MCF 10A (cell line): ENCODE results near the gene CLIC1. TPM values are rescaled to one million over a fixed set of nuclear protein-coding genes. Genes with fewer than 3 reads are reported as not detected.
A peak's percentile ranks its signal among the peaks of the same experiment; 100 is the strongest.

ENCODE experiments used
- BruUV-seq: library from RNA; stranded (reverse); fragments of 400-500 nt; replicated peaks from 2 replicates; lab custom pipeline; 2021; lab: Mats Ljungman, UMichigan
- CTCF ChIA-PET: fragments of 300-600 bp; sonication (Branson Sonifier 250); formaldehyde crosslinking; extraction: SDS; loops from one replicate; lab custom pipeline; 2021; ENCODE audit warnings: antibody characterized with exemption, inconsistent platforms; lab: Yijun Ruan, JAX
- POLR2A ChIA-PET: fragments of 300-600, 350-650 bp; sonication (Branson Sonifier 250); formaldehyde crosslinking; extraction: SDS; loops from one replicate; lab custom pipeline; 2020; ENCODE audit warnings: antibody characterized with exemption, inconsistent platforms; lab: Yijun Ruan, JAX
- DNase-seq: peaks from one replicate; pipeline ENCODE4 v3.0.0-alpha.2; 2018; ENCODE audit not compliant: unreplicated experiment
- H3K27ac Mint-ChIP-seq: one replicate; pipeline ENCODE4 v1.8.0; 2022; ENCODE audit warnings: mild to moderate bottlenecking, low read depth, mixed read lengths; ENCODE audit not compliant: unreplicated experiment
- H3K27me3 Mint-ChIP-seq: one replicate; pipeline ENCODE4 v1.8.0; 2022; ENCODE audit warnings: mixed read lengths; ENCODE audit not compliant: insufficient read depth, unreplicated experiment
- H3K36me3 Mint-ChIP-seq: one replicate; pipeline ENCODE4 v1.8.0; 2022; ENCODE audit warnings: mild to moderate bottlenecking, moderate library complexity, mixed read lengths; ENCODE audit not compliant: insufficient read depth, unreplicated experiment
- H3K4me1 Mint-ChIP-seq: one replicate; pipeline ENCODE4 v1.8.0; 2022; ENCODE audit warnings: mixed read lengths; ENCODE audit not compliant: insufficient read depth, unreplicated experiment
- H3K4me3 Mint-ChIP-seq: one replicate; pipeline ENCODE4 v1.8.0; 2022; ENCODE audit warnings: mild to moderate bottlenecking, moderate library complexity, mixed read lengths; ENCODE audit not compliant: unreplicated experiment
- H3K9me3 Mint-ChIP-seq: one replicate; pipeline ENCODE4 v1.8.0; 2022; ENCODE audit warnings: mixed read lengths; ENCODE audit not compliant: unreplicated experiment
- intact Hi-C: fragments of 100-400 bp; cut with micrococcal nuclease; formaldehyde crosslinking; loops from 2 replicates; pipeline ENCODE4 v1.14.1; 2022
- total RNA-seq: library from RNA; stranded (reverse); gene quantifications from 2 replicates; pipeline ENCODE4 v1.2.3, GENCODE V29; 2022
- TF ChIP-seq, protein P1 (sequence below): fragments of 200-600 bp; IDR thresholded peaks from one replicate; pipeline ENCODE4 v1.8.0; 2022; ENCODE audit warnings: antibody characterized with exemption, mild to moderate bottlenecking; ENCODE audit not compliant: unreplicated experiment

The CLIC1 gene
- total RNA-seq, 1 experiment from 2014 or later = 511 TPM

DNA sequence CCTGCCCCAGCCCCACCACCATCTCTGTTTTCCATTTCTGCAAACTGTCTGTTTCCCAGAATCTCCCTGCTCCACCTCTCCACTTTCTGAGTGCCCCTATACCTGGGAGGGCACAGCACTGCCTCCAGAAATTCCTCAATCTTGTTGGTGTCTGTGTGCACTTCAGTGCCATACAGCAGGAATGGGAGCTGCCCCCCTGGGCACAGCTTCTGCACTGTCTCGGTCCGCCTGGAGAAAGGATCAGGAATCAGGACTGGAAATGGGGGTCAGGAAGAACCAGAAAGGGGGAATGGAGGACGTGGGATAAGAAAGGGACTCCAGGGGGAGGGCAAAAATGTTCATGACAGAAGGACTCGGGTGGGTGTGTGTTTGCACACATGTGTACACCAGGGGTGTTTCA, 2.6 kb downstream of the CLIC1 start:
- ChIA-PET CTCF (interaction anchor here (0.6 to 1.0 kb wide), 3 partner anchors 36 to 99 kb away, joined by 3 to 4 read pairs (median 4); no protein-coding TSS in a partner anchor), POLR2A (interaction anchor here (0.6 to 11.8 kb wide), 6 partner anchors 13 to 98 kb away, joined by 3 to 95 read pairs (median 8); partner anchors contain the start of genes ABHD16A, BAG6 and HSPA1B)
- H3K27ac Mint-ChIP-seq = peak overlapping the region; percentile 81
- intact Hi-C loops = no loop called here
- no peaks in the 10 kb centered on the region for H3K27me3 Mint-ChIP-seq
- no peaks in the 10 kb centered on the region for H3K9me3 Mint-ChIP-seq
- peaks cover 28% of the 10 kb centered on the region for H3K4me1 Mint-ChIP-seq
- BruUV-seq = no TSS peak
- TF ChIP-seq, protein P1, sequence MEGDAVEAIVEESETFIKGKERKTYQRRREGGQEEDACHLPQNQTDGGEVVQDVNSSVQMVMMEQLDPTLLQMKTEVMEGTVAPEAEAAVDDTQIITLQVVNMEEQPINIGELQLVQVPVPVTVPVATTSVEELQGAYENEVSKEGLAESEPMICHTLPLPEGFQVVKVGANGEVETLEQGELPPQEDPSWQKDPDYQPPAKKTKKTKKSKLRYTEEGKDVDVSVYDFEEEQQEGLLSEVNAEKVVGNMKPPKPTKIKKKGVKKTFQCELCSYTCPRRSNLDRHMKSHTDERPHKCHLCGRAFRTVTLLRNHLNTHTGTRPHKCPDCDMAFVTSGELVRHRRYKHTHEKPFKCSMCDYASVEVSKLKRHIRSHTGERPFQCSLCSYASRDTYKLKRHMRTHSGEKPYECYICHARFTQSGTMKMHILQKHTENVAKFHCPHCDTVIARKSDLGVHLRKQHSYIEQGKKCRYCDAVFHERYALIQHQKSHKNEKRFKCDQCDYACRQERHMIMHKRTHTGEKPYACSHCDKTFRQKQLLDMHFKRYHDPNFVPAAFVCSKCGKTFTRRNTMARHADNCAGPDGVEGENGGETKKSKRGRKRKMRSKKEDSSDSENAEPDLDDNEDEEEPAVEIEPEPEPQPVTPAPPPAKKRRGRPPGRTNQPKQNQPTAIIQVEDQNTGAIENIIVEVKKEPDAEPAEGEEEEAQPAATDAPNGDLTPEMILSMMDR = no peak
- DNase-seq = no peak
- peak overlapping the region; percentile 95 for H3K4me3 Mint-ChIP-seq
- peaks cover 43% of the 10 kb centered on the region for H3K36me3 Mint-ChIP-seq

DNA sequence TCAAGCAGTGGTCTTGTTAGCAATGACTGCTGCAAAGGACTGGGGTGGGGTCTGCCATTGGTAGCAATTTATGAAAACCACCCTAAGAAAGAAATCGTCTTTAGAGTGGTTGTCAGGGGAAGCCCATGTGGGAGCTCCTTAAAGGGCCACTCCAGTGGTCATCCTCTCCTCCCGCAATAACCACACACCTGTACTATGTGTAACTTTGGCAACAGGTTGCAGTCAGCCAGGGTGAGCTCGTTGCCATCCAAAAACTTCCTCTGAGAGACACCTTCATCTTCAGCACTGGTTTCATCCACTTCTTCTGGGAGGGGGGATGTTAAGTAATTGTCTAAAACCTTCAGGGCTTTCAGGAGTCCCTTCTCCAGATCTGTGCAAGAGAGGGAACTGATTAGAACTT, 4.3 kb downstream of the CLIC1 start:
- intact Hi-C loops = no loop called here
- TF ChIP-seq, protein P1 = no peak
- H3K4me1 Mint-ChIP-seq = peaks cover 13% of the 10 kb centered on the region
- ChIA-PET POLR2A (interaction anchor here (0.6 to 11.8 kb wide), 11 partner anchors 8 to 99 kb away, joined by 3 to 95 read pairs (median 5); partner anchors contain the start of genes ABHD16A, HSPA1A, HSPA1B and HSPA1L), CTCF (interaction anchor here (0.6 to 2.6 kb wide), 4 partner anchors 20 to 60 kb away, joined by 3 to 19 read pairs (median 4); no protein-coding TSS in a partner anchor)
- H3K36me3 Mint-ChIP-seq = peaks cover 43% of the 10 kb centered on the region
- no TSS peak for BruUV-seq
- H3K27me3 Mint-ChIP-seq = no peaks in the 10 kb centered on the region
- no peak overlapping the region for H3K4me3 Mint-ChIP-seq
- H3K9me3 Mint-ChIP-seq = no peaks in the 10 kb centered on the region
- DNase-seq = no peak
- H3K27ac Mint-ChIP-seq = no peak overlapping the region

DNA sequence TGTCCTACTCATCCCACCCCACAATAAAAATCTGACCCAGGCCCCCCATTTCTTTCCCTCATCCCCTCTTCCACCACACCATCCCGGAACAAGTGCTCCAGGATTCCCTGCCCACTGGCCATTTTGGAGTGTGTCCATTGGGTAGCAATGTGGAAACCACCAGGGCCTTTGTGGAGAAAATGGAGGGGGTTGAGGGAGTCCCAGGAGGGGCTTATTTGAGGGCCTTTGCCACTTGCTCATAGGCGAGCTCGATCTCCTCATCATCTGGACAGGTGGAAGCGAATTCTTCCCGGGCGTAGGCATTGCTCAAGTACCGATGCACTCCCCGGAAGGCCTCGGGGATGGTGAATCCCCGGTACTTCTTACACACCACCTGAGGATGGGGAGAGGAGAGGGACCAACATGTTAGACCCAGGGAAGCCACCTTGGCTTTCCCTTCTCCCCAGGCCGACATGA, 5.7 kb downstream of the CLIC1 start:
- POLR2A ChIA-PET = interaction anchor here (0.5 to 11.8 kb wide), 12 partner anchors 9 to 137 kb away, joined by 4 to 95 read pairs (median 12); partner anchors contain the start of genes ABHD16A, GPANK1, HSPA1A and HSPA1B
- peaks cover 43% of the 10 kb centered on the region for H3K36me3 Mint-ChIP-seq
- H3K27ac Mint-ChIP-seq = peak overlapping the region; percentile 49
- H3K4me3 Mint-ChIP-seq = peak overlapping the region; percentile 92
- TF ChIP-seq, protein P1 = no peak
- intact Hi-C loops = no loop called here
- H3K9me3 Mint-ChIP-seq = no peaks in the 10 kb centered on the region
- CTCF ChIA-PET = interaction anchor here (0.6 to 2.6 kb wide), 8 partner anchors 10 to 243 kb away, joined by 3 to 19 read pairs (median 4); partner anchors contain the start of genes LSM2, MSH5 and VARS1
- peaks cover 7% of the 10 kb centered on the region for H3K4me1 Mint-ChIP-seq
- no peaks in the 10 kb centered on the region for H3K27me3 Mint-ChIP-seq
- no TSS peak for BruUV-seq
- DNase-seq = no peak

DNA sequence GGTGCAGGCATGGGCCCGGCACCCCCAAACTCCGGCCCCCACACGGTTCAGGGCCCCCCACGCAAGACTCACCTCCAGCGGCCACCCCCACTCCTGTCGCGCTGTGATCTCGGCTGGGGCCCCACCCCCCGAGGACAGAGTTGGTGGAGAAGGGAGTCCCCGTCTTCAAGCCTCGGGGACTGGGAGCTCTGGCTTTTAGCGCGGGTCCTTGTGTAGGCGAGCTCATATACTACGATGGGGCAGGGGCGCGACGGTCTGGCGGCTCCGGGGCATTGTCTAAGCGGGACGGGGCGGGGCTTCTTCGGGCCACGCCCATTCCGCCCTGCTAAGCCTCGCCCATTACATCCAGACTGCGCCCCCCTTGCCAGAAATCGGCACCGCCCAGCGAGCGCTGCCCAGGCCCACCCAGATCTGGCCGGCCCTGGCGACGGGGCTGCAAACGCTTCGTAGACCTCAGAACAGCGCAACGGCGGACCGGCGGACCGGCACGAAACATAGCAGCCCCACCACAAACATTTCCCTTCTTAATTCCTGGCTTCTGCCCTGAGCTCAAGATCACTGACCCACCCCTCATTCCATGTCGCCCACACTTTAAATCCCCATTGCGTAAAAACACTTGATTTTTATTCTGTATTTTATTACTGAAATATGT, 6.2 kb downstream of the CLIC1 start:
- DNase-seq = peak; percentile 61
- H3K4me3 Mint-ChIP-seq = peak overlapping the region; percentile 92
- TF ChIP-seq, protein P1 = no peak
- H3K36me3 Mint-ChIP-seq = peaks cover 43% of the 10 kb centered on the region
- ChIA-PET POLR2A (interaction anchor here (0.5 to 11.8 kb wide), 22 partner anchors 10 to 1559 kb away, joined by 3 to 95 read pairs (median 6); partner anchors contain the start of genes ABHD16A, BAG6, DDX39B and GPANK1), CTCF (interaction anchor here (0.6 to 2.6 kb wide), 20 partner anchors 8 to 389 kb away, joined by 3 to 19 read pairs (median 3); partner anchors contain the start of genes LSM2, MSH5 and VARS1)
- intact Hi-C loops = loop anchor here (1.0 to 2.0 kb wide), 5 partner anchors 27 to 101 kb away; partner anchors contain the start of genes ABHD16A, LY6G5C and VARS1
- no peaks in the 10 kb centered on the region for H3K9me3 Mint-ChIP-seq
- peaks cover 7% of the 10 kb centered on the region for H3K4me1 Mint-ChIP-seq
- H3K27me3 Mint-ChIP-seq = no peaks in the 10 kb centered on the region
- BruUV-seq = no TSS peak
- H3K27ac Mint-ChIP-seq = peak overlapping the region; percentile 86
